Osteocyte (in vitro differentiated cells): ENCODE measurements around the gene MMRN2. TPM values are rescaled to one million over a fixed set of nuclear protein-coding genes. Genes with fewer than 3 reads are reported as not detected.

Experiments used
- DNase-seq: peaks from one replicate; pipeline ENCODE4 v3.0.0; 2021; ENCODE audit warnings: mixed read lengths; ENCODE audit not compliant: unreplicated experiment; ENCODE audit errors: extremely low spot score
- H3K27ac Mint-ChIP-seq: one replicate; pipeline ENCODE4 v1.8.0; 2021; ENCODE audit warnings: mild to moderate bottlenecking, mixed read lengths; ENCODE audit not compliant: unreplicated experiment
- H3K27me3 Mint-ChIP-seq: one replicate; pipeline ENCODE4 v1.8.0; 2021; ENCODE audit warnings: mixed read lengths; ENCODE audit not compliant: unreplicated experiment
- H3K36me3 Mint-ChIP-seq: one replicate; pipeline ENCODE4 v1.8.0; 2021; ENCODE audit warnings: mixed read lengths; ENCODE audit not compliant: unreplicated experiment
- H3K4me1 Mint-ChIP-seq: one replicate; pipeline ENCODE4 v1.8.0; 2021; ENCODE audit warnings: mixed read lengths; ENCODE audit not compliant: unreplicated experiment
- H3K4me3 Mint-ChIP-seq: one replicate; pipeline ENCODE4 v1.8.0; 2021; ENCODE audit warnings: mild to moderate bottlenecking, moderate library complexity, mixed read lengths; ENCODE audit not compliant: unreplicated experiment
- H3K9me3 Mint-ChIP-seq: one replicate; pipeline ENCODE4 v1.8.0; 2021; ENCODE audit warnings: mixed read lengths; ENCODE audit not compliant: unreplicated experiment
- CTCF ChIP-seq: fragments of 200-600 bp; sonication (generic); IDR thresholded peaks from 2 replicates; pipeline ENCODE4 v1.5.0; 2021; ENCODE audit warnings: antibody characterized with exemption, mild to moderate bottlenecking, moderate library complexity
- total RNA-seq: library from RNA; stranded (reverse); gene quantifications from 2 replicates; pipeline ENCODE4 v1.2.1, GENCODE V29; 2021

MMRN2 gene
- total RNA-seq, 1 donor from 2014 or later = not detected

GRCh38 chr10:86970162-86970981, 13.0 kb upstream of the MMRN2 start:
- Mint-ChIP-seq H3K27me3 (no peaks in the 10 kb centered on the region), H3K27ac (peak overlapping the region; percentile 97), H3K4me3 (peak overlapping the region; percentile 78), H3K9me3 (no peaks in the 10 kb centered on the region), H3K4me1 (peaks cover 48% of the 10 kb centered on the region), H3K36me3 (no peaks in the 10 kb centered on the region)
- TF ChIP-seq CTCF = no peak
- peak; percentile 85 for DNase-seq

- Mint-ChIP-seq H3K36me3 (no peaks in the 10 kb centered on the region), H3K4me1 (peaks cover 45% of the 10 kb centered on the region), H3K4me3 (no peak overlapping the region), H3K27me3 (no peaks in the 10 kb centered on the region), H3K27ac (peak overlapping the region; percentile 97), H3K9me3 (no peaks in the 10 kb centered on the region)
- DNase-seq = peak; percentile 69
- TF ChIP-seq CTCF = no peak
Measured at GRCh38 chr10:86969421-86970041, 12.1 kb upstream of the MMRN2 start.

- no peaks in the 10 kb centered on the region for H3K36me3 Mint-ChIP-seq
- H3K4me1 Mint-ChIP-seq = peaks cover 40% of the 10 kb centered on the region
- no peaks in the 10 kb centered on the region for H3K27me3 Mint-ChIP-seq
- H3K9me3 Mint-ChIP-seq = no peaks in the 10 kb centered on the region
- TF ChIP-seq CTCF = no peak
- peak overlapping the region; percentile 97 for H3K27ac Mint-ChIP-seq
- no peak for DNase-seq
- no peak overlapping the region for H3K4me3 Mint-ChIP-seq
Measured at GRCh38 chr10:86968994-86969355, 11.6 kb upstream of the MMRN2 start.

GRCh38 chr10:86968271-86968993, 11.0 kb upstream of the MMRN2 start, which contains the start of gene ADIRF:
ADIRF (plus strand) TSS chr10:86968482; CDS start chr10:86968545, 63 bp downstream.
- Mint-ChIP-seq H3K4me3 (no peak within 1 kb of the TSS), H3K9me3 (no peaks in the 10 kb centered on the region), H3K4me1 (peaks cover 40% of the 10 kb centered on the region), H3K27me3 (no peaks in the 10 kb centered on the region), H3K36me3 (no peaks in the 10 kb centered on the region), H3K27ac (peak within 1 kb of the TSS; percentile 97)
- TF ChIP-seq CTCF = no peak
- DNase-seq = peak; percentile 82

- no peaks in the 10 kb centered on the region for H3K9me3 Mint-ChIP-seq
- H3K27ac Mint-ChIP-seq = no peak overlapping the region
- H3K4me3 Mint-ChIP-seq = no peak overlapping the region
- no peaks in the 10 kb centered on the region for H3K36me3 Mint-ChIP-seq
- peak; percentile 82 for DNase-seq
- H3K4me1 Mint-ChIP-seq = peaks cover 37% of the 10 kb centered on the region
- no peak for TF ChIP-seq CTCF
- H3K27me3 Mint-ChIP-seq = no peaks in the 10 kb centered on the region
Measured at GRCh38 chr10:86967481-86967941, 10.1 kb upstream of the MMRN2 start.
